ENCODE results near the gene NUDT22.

- TF ChIP-seq, protein P1, sequence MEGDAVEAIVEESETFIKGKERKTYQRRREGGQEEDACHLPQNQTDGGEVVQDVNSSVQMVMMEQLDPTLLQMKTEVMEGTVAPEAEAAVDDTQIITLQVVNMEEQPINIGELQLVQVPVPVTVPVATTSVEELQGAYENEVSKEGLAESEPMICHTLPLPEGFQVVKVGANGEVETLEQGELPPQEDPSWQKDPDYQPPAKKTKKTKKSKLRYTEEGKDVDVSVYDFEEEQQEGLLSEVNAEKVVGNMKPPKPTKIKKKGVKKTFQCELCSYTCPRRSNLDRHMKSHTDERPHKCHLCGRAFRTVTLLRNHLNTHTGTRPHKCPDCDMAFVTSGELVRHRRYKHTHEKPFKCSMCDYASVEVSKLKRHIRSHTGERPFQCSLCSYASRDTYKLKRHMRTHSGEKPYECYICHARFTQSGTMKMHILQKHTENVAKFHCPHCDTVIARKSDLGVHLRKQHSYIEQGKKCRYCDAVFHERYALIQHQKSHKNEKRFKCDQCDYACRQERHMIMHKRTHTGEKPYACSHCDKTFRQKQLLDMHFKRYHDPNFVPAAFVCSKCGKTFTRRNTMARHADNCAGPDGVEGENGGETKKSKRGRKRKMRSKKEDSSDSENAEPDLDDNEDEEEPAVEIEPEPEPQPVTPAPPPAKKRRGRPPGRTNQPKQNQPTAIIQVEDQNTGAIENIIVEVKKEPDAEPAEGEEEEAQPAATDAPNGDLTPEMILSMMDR (IDR thresholded peaks at IDR 0.05) = no peak
- TF ChIP-seq POLR2AphosphoS5 (IDR thresholded peaks at IDR 0.05) = no peak
These were observed 6.3 kb upstream of the NUDT22 start for GRCh38 chr11:64219755-64220154.

Measured in stomach (tissue), 4 donors.